Measurements from ENCODE around the gene CCDC134.
"Not testable (repeated sequence)": the region's sequence is repeated elsewhere in the genome, so short reads cannot be mapped to it uniquely, and the experiment has no call there.

The CCDC134 gene

DNA sequence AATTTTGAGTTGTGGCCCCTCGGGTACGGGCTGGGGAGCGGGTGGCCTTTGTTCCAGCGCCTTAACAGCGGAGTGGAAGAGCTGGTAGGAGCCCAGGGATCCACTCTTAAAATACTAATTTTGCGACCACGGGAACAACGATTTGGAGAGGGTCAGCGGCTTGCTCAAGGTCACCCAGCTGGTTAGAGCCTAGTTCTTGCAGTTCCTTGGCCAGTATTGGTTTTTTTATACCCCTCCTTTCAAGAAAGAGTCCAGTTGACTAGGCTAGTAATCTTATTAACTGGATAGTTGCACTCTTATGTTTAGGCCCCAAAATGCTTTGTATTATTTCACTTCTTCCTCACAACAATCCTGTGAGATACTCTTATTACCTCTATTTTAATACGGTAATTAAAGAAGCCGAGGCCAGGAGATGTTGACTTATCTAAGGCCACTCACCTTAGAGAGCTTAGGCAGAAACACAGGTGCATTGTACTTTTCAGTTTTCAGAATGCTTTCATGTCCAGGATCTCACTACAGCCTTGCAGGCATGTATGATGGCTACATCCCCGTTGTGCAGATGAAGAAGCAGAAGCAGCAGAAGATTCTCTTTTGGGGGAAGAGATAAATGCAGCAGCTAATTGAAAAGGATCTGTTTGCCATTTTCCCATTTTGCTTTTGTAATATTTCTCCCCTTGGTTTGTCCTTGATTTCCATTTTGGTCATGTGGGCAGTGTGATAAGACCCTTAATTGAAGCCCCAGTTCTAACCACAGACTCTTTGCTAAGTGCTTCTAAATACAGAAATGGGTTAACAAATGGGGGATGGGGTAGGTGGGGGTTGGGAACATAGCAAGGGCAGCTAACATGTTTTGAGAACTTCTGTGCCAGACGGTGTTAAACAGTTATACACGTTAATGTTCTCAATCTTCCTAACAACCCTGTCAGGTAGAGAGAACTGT is 33.8 kb downstream of the CCDC134 start:
- H4K8ac ChIP-seq (ENCODE audit: low read depth, low read length) = peak overlapping the region; percentile 96
- WGBS (ENCODE audit: extremely low coverage, insufficient coverage, insufficient read length) = no CpG with 5 or more reads among the region's 14 CpGs

DNA sequence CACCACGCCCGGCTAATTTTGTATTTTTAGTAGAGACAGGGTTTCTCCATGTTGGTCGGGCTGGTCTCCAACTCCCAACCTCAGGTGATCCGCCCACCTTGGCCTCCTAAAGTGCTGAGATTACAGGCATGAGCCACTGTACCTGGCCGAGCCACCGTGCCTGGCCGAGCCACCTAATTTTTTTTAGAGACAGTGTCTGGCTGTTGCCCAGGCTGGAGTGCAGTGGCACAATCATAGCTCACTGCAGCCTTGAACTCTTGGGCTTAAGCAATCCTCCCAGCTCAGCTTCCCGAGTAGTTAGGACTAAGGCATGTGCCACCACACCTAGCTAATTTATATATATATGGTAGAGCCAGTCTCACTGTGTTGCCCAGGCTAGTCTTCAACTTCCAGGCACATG is 35.0 kb downstream of the CCDC134 start:
- peak overlapping the region; percentile 92 for H3K4ac ChIP-seq (ENCODE audit: low read depth, low read length)
- not testable (repeated sequence) for H4K12ac ChIP-seq (ENCODE audit: low read depth, low read length); H2BK5ac ChIP-seq (ENCODE audit: low read depth, low read length, poor library complexity); H3K9me3 ChIP-seq (ENCODE audit: insufficient read depth, low read depth, low read length); H3K23ac ChIP-seq (ENCODE audit: low read length); H4K8ac ChIP-seq (ENCODE audit: low read depth, low read length); H2BK12ac ChIP-seq (ENCODE audit: low read length); H3K4me3 ChIP-seq (ENCODE audit: low read depth, low read length); H3K14ac ChIP-seq (ENCODE audit: low read length); H3K27ac ChIP-seq (ENCODE audit: low read depth, low read length); H3K27me3 ChIP-seq (ENCODE audit: insufficient read depth, low read length); DNase-seq; H3K4me2 ChIP-seq (ENCODE audit: low read length); H2AK5ac ChIP-seq (ENCODE audit: low read length); H2BK120ac ChIP-seq (ENCODE audit: insufficient read depth, low read length, poor library complexity); H2AFZ ChIP-seq (ENCODE audit: insufficient read depth, low read length, poor library complexity); H3K9ac ChIP-seq (ENCODE audit: low read length); H4K91ac ChIP-seq (ENCODE audit: low read depth, low read length); H3K18ac ChIP-seq (ENCODE audit: low read length)
- H3K36me3 ChIP-seq (ENCODE audit: control insufficient read depth in 1 of 2, insufficient read depth in 2 of 2, low read length in 2 of 2) = peaks cover 6 to 22% of the 10 kb centered on the region in 2 experiments
- peaks cover 19% of the 10 kb centered on the region for H3K79me1 ChIP-seq (ENCODE audit: low read length)
- WGBS (ENCODE audit: extremely low coverage, insufficient coverage, insufficient read length) = no CpG with 5 or more reads among the region's 8 CpGs
- H3K79me2 ChIP-seq (ENCODE audit: control insufficient read depth, insufficient read depth, low read length, poor library complexity) = peaks cover 29% of the 10 kb centered on the region
- peaks cover 9 to 17% of the 10 kb centered on the region in 2 experiments for H3K4me1 ChIP-seq (ENCODE audit: control insufficient read depth in 1 of 2, insufficient read depth in 2 of 2, low read length in 2 of 2)

More for the DNA sequence above, 33.8 kb downstream of the CCDC134 start:
- Histone ChIP-seq H2BK12ac (ENCODE audit: low read length) (peak overlapping the region; percentile 84), H2BK5ac (ENCODE audit: low read depth, low read length, poor library complexity) (peak overlapping the region; percentile 98), H2AK5ac (ENCODE audit: low read length) (peak overlapping the region; percentile 92), H3K18ac (ENCODE audit: low read length) (peak overlapping the region; percentile 98), H3K36me3 (ENCODE audit: control insufficient read depth in 1 of 2, insufficient read depth in 2 of 2, low read length in 2 of 2) (peaks cover 6 to 19% of the 10 kb centered on the region in 2 experiments), H3K79me2 (ENCODE audit: control insufficient read depth, insufficient read depth, low read length, poor library complexity) (peaks cover 29% of the 10 kb centered on the region), H2AFZ (ENCODE audit: insufficient read depth, low read length, poor library complexity) (peak overlapping the region; percentile 77), H3K79me1 (ENCODE audit: low read length) (peaks cover 19% of the 10 kb centered on the region), H3K23ac (ENCODE audit: low read length) (no peak overlapping the region), H3K9ac (ENCODE audit: low read length) (peak overlapping the region; percentile 99), H3K14ac (ENCODE audit: low read length) (peak overlapping the region; percentile 99), H3K4me3 (ENCODE audit: low read depth, low read length) (peak overlapping the region; percentile 96), H3K27me3 (ENCODE audit: insufficient read depth, low read length) (no peaks in the 10 kb centered on the region), H3K4me1 (ENCODE audit: control insufficient read depth in 1 of 2, insufficient read depth in 2 of 2, low read length in 2 of 2) (peaks cover 9 to 15% of the 10 kb centered on the region in 2 experiments), H3K9me3 (ENCODE audit: insufficient read depth, low read depth, low read length) (no peaks in the 10 kb centered on the region), H2BK120ac (ENCODE audit: insufficient read depth, low read length, poor library complexity) (peak overlapping the region; percentile 99), H3K4ac (ENCODE audit: low read depth, low read length) (peak overlapping the region; percentile 100), H3K4me2 (ENCODE audit: low read length) (peak overlapping the region; percentile 79), H4K91ac (ENCODE audit: low read depth, low read length) (peak overlapping the region; percentile 99), H3K27ac (ENCODE audit: low read depth, low read length) (peak overlapping the region; percentile 96), H4K12ac (ENCODE audit: low read depth, low read length) (peak overlapping the region; percentile 86)
- DNase-seq = no peak

DNA sequence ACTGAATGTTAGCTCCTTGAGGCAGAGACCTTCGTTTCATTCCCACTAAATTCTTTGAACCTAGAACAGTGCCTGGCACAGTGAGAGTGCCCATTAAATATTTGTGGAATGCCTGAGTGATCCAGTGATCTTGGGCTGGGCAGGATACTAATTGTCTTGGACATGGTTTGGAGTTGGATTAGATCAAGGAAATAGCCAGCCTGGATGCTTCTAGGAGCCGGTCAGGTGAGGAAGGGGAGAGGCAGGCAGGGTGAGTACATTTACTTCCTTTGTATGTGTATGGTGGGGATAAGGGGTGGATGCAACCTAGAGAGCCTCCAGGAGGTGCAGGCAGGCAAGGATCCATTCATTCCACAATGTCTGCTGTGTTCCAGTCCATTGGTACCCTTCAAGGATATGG is 36.1 kb downstream of the CCDC134 start:
- no peak overlapping the region for H4K8ac ChIP-seq (ENCODE audit: low read depth, low read length)
- H3K4ac ChIP-seq (ENCODE audit: low read depth, low read length) = peak overlapping the region; percentile 46
- H2BK12ac ChIP-seq (ENCODE audit: low read length) = no peak overlapping the region
- H3K79me2 ChIP-seq (ENCODE audit: control insufficient read depth, insufficient read depth, low read length, poor library complexity) = peaks cover 31% of the 10 kb centered on the region
- DNase-seq = no peak
- H3K4me2 ChIP-seq (ENCODE audit: low read length) = no peak overlapping the region
- H3K4me3 ChIP-seq (ENCODE audit: low read depth, low read length) = no peak overlapping the region
- no peak overlapping the region for H2BK120ac ChIP-seq (ENCODE audit: insufficient read depth, low read length, poor library complexity)
- no peak overlapping the region for H4K91ac ChIP-seq (ENCODE audit: low read depth, low read length)
- H2AK5ac ChIP-seq (ENCODE audit: low read length) = no peak overlapping the region
- no peaks in the 10 kb centered on the region for H3K9me3 ChIP-seq (ENCODE audit: insufficient read depth, low read depth, low read length)
- peaks cover 5 to 15% of the 10 kb centered on the region in 2 experiments for H3K4me1 ChIP-seq (ENCODE audit: control insufficient read depth in 1 of 2, insufficient read depth in 2 of 2, low read length in 2 of 2)
- H3K23ac ChIP-seq (ENCODE audit: low read length) = no peak overlapping the region
- H3K9ac ChIP-seq (ENCODE audit: low read length) = peak overlapping the region; percentile 8
- H4K12ac ChIP-seq (ENCODE audit: low read depth, low read length) = no peak overlapping the region
- peaks cover 17% of the 10 kb centered on the region for H3K79me1 ChIP-seq (ENCODE audit: low read length)
- no peak overlapping the region for H2AFZ ChIP-seq (ENCODE audit: insufficient read depth, low read length, poor library complexity)
- H3K27ac ChIP-seq (ENCODE audit: low read depth, low read length) = no peak overlapping the region
- H3K18ac ChIP-seq (ENCODE audit: low read length) = no peak overlapping the region
- peak overlapping the region; percentile 11 for H2BK5ac ChIP-seq (ENCODE audit: low read depth, low read length, poor library complexity)
- H3K36me3 ChIP-seq (ENCODE audit: control insufficient read depth in 1 of 2, insufficient read depth in 2 of 2, low read length in 2 of 2) = peaks cover 9 to 22% of the 10 kb centered on the region in 2 experiments
- H3K27me3 ChIP-seq (ENCODE audit: insufficient read depth, low read length) = no peaks in the 10 kb centered on the region
- WGBS (ENCODE audit: extremely low coverage, insufficient coverage, insufficient read length) = no CpG with 5 or more reads among the region's 2 CpGs
- no peak overlapping the region for H3K14ac ChIP-seq (ENCODE audit: low read length)

DNA sequence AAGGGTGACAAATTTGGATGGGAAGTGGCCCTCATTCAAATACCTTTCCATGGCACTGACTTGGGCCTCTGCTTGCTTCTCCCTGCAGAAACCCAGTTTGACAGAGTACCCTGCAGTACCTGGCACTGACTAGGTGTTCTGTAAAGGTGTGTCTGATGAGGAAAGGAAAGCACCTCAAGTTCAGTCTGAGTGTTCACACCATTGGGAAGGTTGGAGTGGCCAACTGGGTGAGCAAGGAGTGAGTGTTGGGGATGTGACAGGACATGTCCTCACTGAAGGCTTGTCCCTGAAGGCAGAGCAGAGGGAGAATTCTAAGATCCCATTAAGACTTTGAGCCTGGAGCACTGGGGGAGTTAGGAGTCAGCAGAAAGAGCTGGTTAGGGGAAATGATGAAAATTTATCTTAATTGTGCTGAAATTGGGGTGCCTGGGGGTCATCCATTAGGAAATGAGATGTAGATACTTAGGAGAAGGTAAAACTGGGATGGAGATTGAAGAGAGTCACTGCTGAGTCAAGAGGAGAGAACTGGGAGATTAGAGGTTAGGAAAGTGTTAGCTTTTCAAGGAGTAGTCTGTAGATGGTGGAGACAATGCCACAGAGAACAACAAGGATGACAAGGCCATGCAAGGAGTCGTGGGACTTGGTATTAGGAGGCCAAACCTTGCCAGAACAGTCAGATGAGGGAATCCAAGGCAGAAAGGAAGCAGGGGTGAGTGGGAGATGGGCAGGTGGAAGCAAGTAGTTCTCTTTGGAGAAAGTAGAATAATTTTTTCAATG is 38.6 kb downstream of the CCDC134 start:
- peaks cover 11 to 22% of the 10 kb centered on the region in 2 experiments for H3K36me3 ChIP-seq (ENCODE audit: control insufficient read depth in 1 of 2, insufficient read depth in 2 of 2, low read length in 2 of 2)
- H2AFZ ChIP-seq (ENCODE audit: insufficient read depth, low read length, poor library complexity) = no peak overlapping the region
- H3K79me1 ChIP-seq (ENCODE audit: low read length) = peaks cover 2% of the 10 kb centered on the region
- no peak overlapping the region for H2BK120ac ChIP-seq (ENCODE audit: insufficient read depth, low read length, poor library complexity)
- H3K9me3 ChIP-seq (ENCODE audit: insufficient read depth, low read depth, low read length) = no peaks in the 10 kb centered on the region
- H3K79me2 ChIP-seq (ENCODE audit: control insufficient read depth, insufficient read depth, low read length, poor library complexity) = peaks cover 18% of the 10 kb centered on the region
- peak overlapping the region; percentile 29 for H2BK5ac ChIP-seq (ENCODE audit: low read depth, low read length, poor library complexity)
- no peak overlapping the region for H3K4me3 ChIP-seq (ENCODE audit: low read depth, low read length)
- H3K23ac ChIP-seq (ENCODE audit: low read length) = no peak overlapping the region
- H3K27me3 ChIP-seq (ENCODE audit: insufficient read depth, low read length) = no peaks in the 10 kb centered on the region
- H2AK5ac ChIP-seq (ENCODE audit: low read length) = no peak overlapping the region
- H2BK12ac ChIP-seq (ENCODE audit: low read length) = no peak overlapping the region
- no peak for DNase-seq
- H3K4me1 ChIP-seq (ENCODE audit: control insufficient read depth in 1 of 2, insufficient read depth in 2 of 2, low read length in 2 of 2) = peaks cover 5 to 11% of the 10 kb centered on the region in 2 experiments
- H4K12ac ChIP-seq (ENCODE audit: low read depth, low read length) = no peak overlapping the region
- peak overlapping the region; percentile 4 for H3K18ac ChIP-seq (ENCODE audit: low read length)
- peak overlapping the region; percentile 35 for H3K4ac ChIP-seq (ENCODE audit: low read depth, low read length)
- no peak overlapping the region for H4K8ac ChIP-seq (ENCODE audit: low read depth, low read length)
- no peak overlapping the region for H3K4me2 ChIP-seq (ENCODE audit: low read length)
- no CpG with 5 or more reads among the region's 1 CpG for WGBS (ENCODE audit: extremely low coverage, insufficient coverage, insufficient read length)
- no peak overlapping the region for H3K9ac ChIP-seq (ENCODE audit: low read length)
- no peak overlapping the region for H3K14ac ChIP-seq (ENCODE audit: low read length)
- H3K27ac ChIP-seq (ENCODE audit: low read depth, low read length) = peak overlapping the region; percentile 11
- no peak overlapping the region for H4K91ac ChIP-seq (ENCODE audit: low read depth, low read length)

Measured in trophoblast cell (in vitro differentiated cells and primary cell).